Adrenal gland (tissue), 12 donors: ENCODE data around the gene GANAB. TPM values are rescaled to one million over a fixed set of nuclear protein-coding genes. Genes with fewer than 3 reads are reported as not detected.
A peak's percentile ranks its signal among the peaks of the same experiment; 100 is the strongest.
"Not testable (repeated sequence)": the region's sequence is repeated elsewhere in the genome, so short reads cannot be mapped to it uniquely, and the experiment has no call there.

Experiments
- DNase-seq, 7 donors: peaks; one replicate each; pipeline ENCODE4 v3.0.0-alpha.2; 2019 to 2020
- H3K27ac ChIP-seq, 5 donors: fragments of 200-600 bp; sonication (generic) in 4 of 5; 1 replicate in 3 of 5; 2 replicates in 2 of 5; pipeline versions ENCODE4 v1.5.1 to v1.8.0; 2016 to 2020; ENCODE audit warnings: mild to moderate bottlenecking in 1 of 5
- H3K27me3 ChIP-seq: fragments of 200-600 bp; 2 replicates; pipeline ENCODE4 v1.8.0; 2021
- H3K36me3 ChIP-seq, 2 donors: fragments of 200-600 bp; replicated peaks in 1 of 2; 1 replicate in 1 of 2; 2 replicates in 1 of 2; pipeline versions ENCODE4 v1.5.1 to v1.8.0; 2018 to 2022
- H3K4me1 ChIP-seq, 2 donors: fragments of 200-600 bp; replicated peaks in 1 of 2; 1 replicate in 1 of 2; 2 replicates in 1 of 2; pipeline versions ENCODE4 v1.5.1 to v1.8.0; 2018 to 2021
- H3K4me3 ChIP-seq, 4 donors: fragments of 200-600 bp; sonication (generic) in 3 of 4; one replicate each; pipeline ENCODE4 v1.5.1; 2016 to 2018
- H3K9me3 ChIP-seq, 3 donors: fragments of 200-600 bp; sonication (generic) in 1 of 3; replicated peaks in 1 of 3; 1 replicate in 2 of 3; 2 replicates in 1 of 3; pipeline versions ENCODE4 v1.5.1 to v1.8.0; 2016 to 2021
- CTCF ChIP-seq, 6 experiments: fragments of 450-650 bp in 4 of 6; fragments of 200-600 bp in 2 of 6; sonication (generic) in 1 of 6; IDR thresholded peaks; 1 replicate in 5 of 6; 2 replicates in 1 of 6; pipeline versions ENCODE4 v1.5.1 to v1.8.0; 2016 to 2021; ENCODE audit warnings: antibody characterized with exemption in 6 of 6, mild to moderate bottlenecking in 2 of 6, moderate library complexity in 1 of 6
- POLR2A ChIP-seq, 2 donors: fragments of 450-650 bp; IDR thresholded peaks; one replicate each; pipeline ENCODE4 v1.6.1; 2017; ENCODE audit warnings: antibody characterized with exemption in 2 of 2, mild to moderate bottlenecking in 2 of 2, moderate library complexity in 1 of 2
- WGBS, 4 donors: extraction: QIAGEN DNeasy Blood & Tissue Kit in 2 of 4; methylation state at CpG; one replicate each; pipeline versions ENCODE4 v1.1.5 to v1.1.7; 2013 to 2017; 5-methylcytosine and 5-hydroxymethylcytosine counted together
- intact Hi-C, 2 donors: fragments of 100-400 bp; cut with DNase I; formaldehyde crosslinking; loops; one replicate each; pipeline versions ENCODE4 v1.14.1 to v1.15.0; 2022 to 2023
- polyA plus RNA-seq, 3 donors: library from polyadenylated mRNA; stranded (reverse); fragments of 200-250 nt in 2 of 3; fragments of 350-450 nt in 1 of 3; fragmentation: Illumina TruSeq in 1 of 3; extraction: RNeasy Lipid Tissue Mini Kit (QIAGEN cat#74804) in 1 of 3; gene quantifications; one replicate each; pipeline ENCODE4 v1.2.3, GENCODE V29; 2013 to 2014
- total RNA-seq, 9 donors: library from RNA; depleted of rRNA in 4 of 9; stranded (reverse); fragments of >200 nt in 4 of 9; fragments of 120-200 nt in 1 of 9; fragmentation: NEBNext Ultra II Directional in 1 of 9; extraction: Animal tissue kit (Norgen Biotek cat#: 25700) in 1 of 9; gene quantifications; one replicate each; pipeline versions ENCODE4 v1.1.0 to v1.2.4, GENCODE V29; 2013 to 2023
- donor health status: healthy with polysubstance abuse.
- donor health status: Bipolar disorder and iron deficiency.
- donor health status: DM: yes; HTN: yes; CAD: no.
- donor health status: DM: no; HTN: no; CAD: no.
- donor health status: DM: no; HTN: no; CAD: no.
- donor health status: DM: yes; HTN: yes; CAD: no.

The GANAB gene
- total and polyA plus RNA-seq, 12 donors: 90.9 to 304 (median 173) TPM

GRCh38 chr11:62664405-62665074, 18.1 kb upstream of the GANAB start:
- TF ChIP-seq POLR2A (IDR thresholded peaks at IDR 0.05) (no peak), CTCF (IDR thresholded peaks at IDR 0.05) (no peak)
- Histone ChIP-seq H3K36me3 (peaks cover 0 to 11% of the 10 kb centered on the region in 2 donors), H3K4me1 (peaks cover 12 to 34% of the 10 kb centered on the region in 2 donors), H3K9me3 (no peaks in the 10 kb centered on the region), H3K27ac (peak overlapping the region; percentile 85 to 97 (median 91)), H3K27me3 (no peaks in the 10 kb centered on the region), H3K4me3 (peak overlapping the region; percentile 52 to 98 (median 68))
- peak in 5 of 7 donors; percentile 49 to 78 (median 56) for DNase-seq
- 3 to 5% (median 3%) methylated on average over 19 to 36 of the region's 36 CpGs for WGBS, 4 donors
- intact Hi-C loops: no loop called here

- H3K36me3 ChIP-seq: no peaks in the 10 kb centered on the region
- no peaks in the 10 kb centered on the region for H3K27me3 ChIP-seq
- WGBS, 4 donors: 51 to 58% (median 55%) methylated on average over 5 of the region's 5 CpGs
- DNase-seq: no peak
- intact Hi-C loops: no loop called here
- H3K27ac ChIP-seq: no peak overlapping the region
- TF ChIP-seq POLR2A (IDR thresholded peaks at IDR 0.05) (no peak), CTCF (IDR thresholded peaks at IDR 0.05) (no peak)
- no peaks in the 10 kb centered on the region for H3K9me3 ChIP-seq
- H3K4me3 ChIP-seq: no peak overlapping the region
- peaks cover 7 to 8% of the 10 kb centered on the region in 2 donors for H3K4me1 ChIP-seq
Measured at GRCh38 chr11:62656796-62657429, 10.5 kb upstream of the GANAB start.

GRCh38 chr11:62654297-62654696, 7.9 kb upstream of the GANAB start:
- peaks cover 10 to 14% of the 10 kb centered on the region in 2 donors for H3K4me1 ChIP-seq
- H3K4me3 ChIP-seq: no peak overlapping the region
- no peak for DNase-seq
- WGBS, 4 donors: 84 to 85% (median 84%) methylated on average over 11 of the region's 11 CpGs
- peaks cover 0 to 3% of the 10 kb centered on the region in 2 donors for H3K36me3 ChIP-seq
- TF ChIP-seq CTCF (IDR thresholded peaks at IDR 0.05): no peak
- no peak for TF ChIP-seq POLR2A (IDR thresholded peaks at IDR 0.05)
- H3K9me3 ChIP-seq: no peaks in the 10 kb centered on the region
- no peaks in the 10 kb centered on the region for H3K27me3 ChIP-seq
- intact Hi-C loops: no loop called here
- H3K27ac ChIP-seq: no peak overlapping the region

GRCh38 chr11:62652161-62653006, 6.0 kb upstream of the GANAB start:
- Histone ChIP-seq H3K27ac (peak overlapping the region; percentile 47 to 95 (median 73)), H3K4me3 (peak overlapping the region; percentile 5 to 90 (median 78)), H3K9me3 (no peaks in the 10 kb centered on the region), H3K36me3 (peaks cover 0 to 18% of the 10 kb centered on the region in 2 donors), H3K4me1 (peaks cover 10 to 17% of the 10 kb centered on the region in 2 donors), H3K27me3 (no peaks in the 10 kb centered on the region)
- TF ChIP-seq CTCF (IDR thresholded peaks at IDR 0.05): no peak
- TF ChIP-seq POLR2A (IDR thresholded peaks at IDR 0.05): no peak
- WGBS, 4 donors: 37 to 62% (median 39%) methylated on average over 10 to 16 of the region's 16 CpGs
- intact Hi-C loops: no loop called here
- DNase-seq: no peak

- H3K9me3 ChIP-seq, DNase-seq, H3K4me3 ChIP-seq, H3K27me3 ChIP-seq, H3K27ac ChIP-seq, intact Hi-C loops: not testable (repeated sequence)
- peaks cover 0 to 18% of the 10 kb centered on the region in 2 donors for H3K36me3 ChIP-seq
- 88 to 97% (median 93%) methylated on average over 12 of the region's 12 CpGs for WGBS, 4 donors
- H3K4me1 ChIP-seq: peaks cover 21 to 30% of the 10 kb centered on the region in 2 donors
Measured at GRCh38 chr11:62650283-62650682, 3.9 kb upstream of the GANAB start.
